Mucosa of stomach (tissue), 1 donor: ENCODE measurements around the gene PDXDC1.
"Not testable (repeated sequence)": the region's sequence is repeated elsewhere in the genome, so short reads cannot be mapped to it uniquely, and the experiment has no call there.

Experiments used
- H3K27me3 ChIP-seq: one replicate; pipeline ENCODE4 v1.7.0; 2013; ENCODE audit warnings: mild to moderate bottlenecking, low read length; ENCODE audit not compliant: control insufficient read depth, insufficient read depth
- H3K36me3 ChIP-seq: one replicate; pipeline ENCODE4 v1.7.0; 2013; ENCODE audit warnings: low read length; ENCODE audit not compliant: control insufficient read depth, insufficient read depth
- H3K4me1 ChIP-seq: one replicate; pipeline ENCODE4 v1.7.0; 2013; ENCODE audit warnings: mild to moderate bottlenecking, low read length; ENCODE audit not compliant: control insufficient read depth, insufficient read depth
- H3K4me3 ChIP-seq: one replicate; pipeline ENCODE4 v1.7.0; 2013; ENCODE audit warnings: low read length
- H3K9ac ChIP-seq: one replicate; pipeline ENCODE4 v1.7.0; 2013; ENCODE audit warnings: mild to moderate bottlenecking, low read length, moderate library complexity
- H3K9me3 ChIP-seq: one replicate; pipeline ENCODE4 v1.7.0; 2013; ENCODE audit warnings: mild to moderate bottlenecking, low read length, moderate library complexity; ENCODE audit not compliant: control insufficient read depth
- donor health status: Pancreatic carcinoma.

PDXDC1 gene

GRCh38 chr16:14958323-14958600, 16.6 kb upstream of the PDXDC1 start:
- no peaks in the 10 kb centered on the region for H3K36me3 ChIP-seq
- no peaks in the 10 kb centered on the region for H3K27me3 ChIP-seq
- peaks cover 3% of the 10 kb centered on the region for H3K9me3 ChIP-seq
- H3K9ac ChIP-seq = no peak overlapping the region
- no peak overlapping the region for H3K4me3 ChIP-seq
- peaks cover 24% of the 10 kb centered on the region for H3K4me1 ChIP-seq

DNA sequence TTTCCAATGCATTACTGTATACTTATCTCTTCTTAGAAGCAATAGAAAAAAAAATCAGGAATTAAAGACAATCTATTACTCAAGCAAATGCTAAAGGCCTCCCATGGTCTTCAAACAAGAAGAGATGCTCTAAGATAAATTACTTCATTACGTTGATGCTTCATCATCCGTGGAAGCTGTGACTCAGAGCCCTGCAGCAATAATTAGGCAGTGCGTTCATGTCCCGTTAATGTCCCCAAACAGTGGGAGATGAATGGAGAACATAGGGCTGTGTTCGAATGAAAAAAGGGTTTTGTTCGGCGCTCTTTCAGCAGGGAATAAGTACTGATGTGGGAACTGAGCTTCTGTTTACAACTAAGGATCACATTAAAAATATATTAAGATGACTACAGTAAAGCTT, 15.9 kb upstream of the PDXDC1 start:
- H3K9ac ChIP-seq = no peak overlapping the region
- H3K36me3 ChIP-seq = no peaks in the 10 kb centered on the region
- peaks cover 3% of the 10 kb centered on the region for H3K9me3 ChIP-seq
- H3K27me3 ChIP-seq = no peaks in the 10 kb centered on the region
- peaks cover 24% of the 10 kb centered on the region for H3K4me1 ChIP-seq
- H3K4me3 ChIP-seq = no peak overlapping the region

DNA sequence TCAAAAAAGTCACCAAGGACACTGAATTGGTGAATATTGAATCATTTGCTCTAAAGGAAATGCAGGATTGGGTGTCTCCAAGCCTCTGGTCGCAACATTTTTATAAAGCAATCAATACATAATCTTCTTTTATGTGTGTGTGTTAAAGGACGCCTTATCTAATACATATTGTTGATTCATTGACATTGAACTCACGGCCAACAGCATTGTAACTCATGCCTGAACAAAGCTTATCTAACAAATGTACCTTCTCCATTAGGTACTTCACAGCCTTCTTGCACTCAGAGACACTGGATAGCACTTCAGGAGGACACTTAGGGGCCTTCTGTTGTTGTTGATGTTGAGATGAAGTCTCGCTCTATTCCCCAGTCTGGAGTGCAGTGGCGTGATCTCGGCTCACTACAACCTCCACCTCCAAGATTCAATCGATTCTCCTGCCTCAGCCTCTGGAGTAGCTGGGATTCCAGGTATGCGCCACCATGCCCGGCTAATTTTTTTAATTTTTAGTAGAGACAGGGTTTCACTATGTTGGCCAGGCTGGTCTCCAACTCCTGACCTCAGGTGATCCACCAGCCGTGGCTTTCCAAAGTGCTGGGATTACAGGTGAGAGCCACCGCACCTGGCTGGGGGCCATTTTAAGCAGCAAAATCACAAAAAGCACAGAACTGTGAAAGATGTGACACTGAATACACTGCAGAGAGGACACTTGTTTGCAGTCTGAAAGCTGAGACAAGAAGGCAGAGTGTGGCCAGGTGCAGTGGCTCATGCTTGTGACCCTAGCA, 13.2 kb upstream of the PDXDC1 start:
- Histone ChIP-seq H3K36me3 (no peaks in the 10 kb centered on the region), H3K9ac (no peak overlapping the region), H3K9me3 (peaks cover 3% of the 10 kb centered on the region), H3K27me3 (no peaks in the 10 kb centered on the region), H3K4me3 (no peak overlapping the region), H3K4me1 (peaks cover 24% of the 10 kb centered on the region)

DNA sequence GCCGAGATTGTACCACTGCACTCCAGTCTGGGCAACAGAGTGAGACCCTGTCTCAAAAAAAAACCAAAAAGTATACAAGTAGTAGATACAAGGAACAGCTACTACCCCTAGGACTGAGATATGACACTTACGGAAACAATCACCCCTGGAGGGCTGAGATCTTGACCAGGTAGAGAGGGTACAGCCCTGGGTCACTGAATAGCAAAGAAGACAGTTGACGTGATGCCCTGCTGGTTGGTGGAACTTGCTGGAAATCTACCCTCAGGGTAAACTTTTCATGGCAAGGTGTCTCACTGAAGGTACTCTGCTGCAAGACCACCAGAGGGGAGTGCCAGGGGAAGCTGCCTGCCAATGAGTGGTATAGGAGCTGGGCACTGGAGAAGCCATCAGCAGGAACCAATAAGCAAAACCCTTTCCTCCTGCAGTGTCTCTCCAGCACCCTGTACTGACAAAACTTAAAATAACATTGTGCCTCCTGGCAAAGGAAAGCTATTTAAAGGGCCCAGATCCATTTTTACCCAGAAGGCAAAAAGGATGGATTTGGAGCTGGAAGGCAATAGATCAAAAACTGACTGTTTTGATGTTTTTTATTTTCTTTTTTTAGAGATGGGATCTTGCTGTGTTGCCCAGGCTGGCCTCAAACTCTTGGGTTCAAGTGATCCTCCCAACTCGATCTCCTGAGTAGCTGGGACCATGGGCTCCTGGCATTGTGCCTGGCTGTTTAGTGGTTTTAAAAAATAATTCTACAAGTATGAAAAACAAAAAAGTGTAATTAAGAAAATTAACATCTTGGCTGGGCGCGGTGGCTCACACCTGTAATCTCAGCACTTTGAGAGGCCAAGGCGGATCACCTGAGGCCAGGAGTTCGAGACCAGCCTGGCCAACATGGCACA, 11.3 kb upstream of the PDXDC1 start:
- no peaks in the 10 kb centered on the region for H3K27me3 ChIP-seq
- H3K4me3 ChIP-seq = no peak overlapping the region
- no peak overlapping the region for H3K9ac ChIP-seq
- H3K36me3 ChIP-seq = no peaks in the 10 kb centered on the region
- H3K4me1 ChIP-seq = peaks cover 14% of the 10 kb centered on the region
- H3K9me3 ChIP-seq = no peaks in the 10 kb centered on the region

GRCh38 chr16:14965328-14965727, 9.5 kb upstream of the PDXDC1 start:
- Histone ChIP-seq H3K4me1 (peaks cover 14% of the 10 kb centered on the region), H3K9ac (no peak overlapping the region), H3K9me3 (no peaks in the 10 kb centered on the region), H3K4me3 (no peak overlapping the region), H3K27me3 (no peaks in the 10 kb centered on the region), H3K36me3 (no peaks in the 10 kb centered on the region)

- not testable (repeated sequence) for H3K9me3 ChIP-seq, H3K4me3 ChIP-seq, H3K27me3 ChIP-seq, H3K36me3 ChIP-seq, H3K4me1 ChIP-seq, H3K9ac ChIP-seq
These were observed 5.0 kb upstream of the PDXDC1 start for GRCh38 chr16:14969795-14970194.

- H3K36me3 ChIP-seq, H3K4me1 ChIP-seq, H3K4me3 ChIP-seq, H3K27me3 ChIP-seq, H3K9ac ChIP-seq, H3K9me3 ChIP-seq: not testable (repeated sequence)
These were observed 3.1 kb upstream of the PDXDC1 start for GRCh38 chr16:14971621-14972228.

- H3K36me3 ChIP-seq, H3K27me3 ChIP-seq, H3K9me3 ChIP-seq: not testable (repeated sequence)
- peak overlapping the region; percentile 96 for H3K9ac ChIP-seq
- peak overlapping the region; percentile 48 for H3K4me3 ChIP-seq
- H3K4me1 ChIP-seq = peaks cover 11% of the 10 kb centered on the region
These were observed 972 bp upstream of the PDXDC1 start for GRCh38 chr16:14973785-14974322.

GRCh38 chr16:14974331-14974655, 533 bp upstream of the PDXDC1 start:
- H3K36me3 ChIP-seq, H3K9me3 ChIP-seq, H3K27me3 ChIP-seq: not testable (repeated sequence)
- H3K9ac ChIP-seq = peak overlapping the region; percentile 96
- H3K4me1 ChIP-seq = peaks cover 15% of the 10 kb centered on the region
- peak overlapping the region; percentile 48 for H3K4me3 ChIP-seq

DNA sequence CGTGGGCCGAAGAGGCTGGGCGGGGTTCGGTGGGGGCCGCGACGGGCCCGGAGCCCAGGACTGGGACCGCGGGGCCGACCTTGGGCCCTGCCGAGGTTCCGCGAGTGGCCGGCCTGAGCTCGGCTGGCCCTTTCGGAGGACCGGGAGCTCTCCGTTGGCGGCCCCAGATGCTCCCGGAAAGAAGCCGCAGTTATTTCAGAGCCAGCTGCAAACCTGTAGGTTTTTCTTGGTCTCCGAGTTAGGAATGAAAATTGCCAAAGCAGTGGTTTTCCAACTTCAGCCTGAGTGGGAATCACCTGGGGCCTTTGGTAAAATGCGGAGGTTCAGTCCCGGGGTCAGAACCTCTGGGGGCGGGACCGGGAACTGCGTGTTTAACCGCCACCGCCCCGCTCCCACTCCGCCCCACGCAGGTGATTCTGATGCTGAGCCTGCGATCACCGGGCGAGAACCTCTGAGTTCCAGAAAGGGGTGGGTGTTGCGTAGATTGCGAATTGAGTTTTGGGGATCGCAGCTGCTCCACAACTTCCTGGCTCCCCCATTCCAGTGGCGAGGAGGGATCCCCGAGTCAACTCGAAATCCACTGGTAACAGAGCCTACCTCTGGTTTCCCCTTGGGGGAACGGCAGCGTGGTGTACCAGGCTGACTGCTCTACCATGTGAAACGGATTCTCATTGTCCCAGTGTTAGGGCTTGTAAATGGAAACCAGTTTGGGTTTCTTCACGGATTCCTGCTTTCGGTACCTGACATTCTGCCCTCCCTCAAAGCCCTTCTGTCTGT, 780 bp downstream of the PDXDC1 start:
- not testable (repeated sequence) for H3K27me3 ChIP-seq, H3K9me3 ChIP-seq, H3K36me3 ChIP-seq
- Histone ChIP-seq H3K4me3 (peak overlapping the region; percentile 48), H3K9ac (peak overlapping the region; percentile 96), H3K4me1 (peaks cover 27% of the 10 kb centered on the region)

- not testable (repeated sequence) for H3K36me3 ChIP-seq, H3K4me3 ChIP-seq, H3K27me3 ChIP-seq, H3K9me3 ChIP-seq, H3K9ac ChIP-seq
- peaks cover 34% of the 10 kb centered on the region for H3K4me1 ChIP-seq
These were observed 2.3 kb downstream of the PDXDC1 start for GRCh38 chr16:14976971-14977736.
